ENCODE measurements around the gene MAPKAPK5. TPM values are rescaled to one million over a fixed set of nuclear protein-coding genes. Genes with fewer than 3 reads are reported as not detected.

Gene MAPKAPK5
- total RNA-seq, 1 experiment from 2014 or later: 78.2 TPM

Small RNAs within 50 kb of the gene (microRNA-seq; reads per million reads assigned to microRNA genes)
- not detected for gene MIR6761 (ENCODE audit: unreplicated experiment)

Other genes starting within 250 kb of the MAPKAPK5 start
- 17.2 and 24.3 TPM in 2 replicates for gene ATXN2, start 242.9 kb upstream of the MAPKAPK5 start, total RNA-seq (2014; rRNA removed)
- gene BRAP, start 156.3 kb upstream of the MAPKAPK5 start, total RNA-seq (2014; rRNA removed): 18.0 and 24.7 TPM in 2 replicates
- 21.8 and 27.4 TPM in 2 replicates for gene ACAD10, start 156.2 kb upstream of the MAPKAPK5 start, total RNA-seq (2014; rRNA removed)
- 0.35 and 2.0 TPM in 2 replicates for gene ALDH2, start 75.3 kb upstream of the MAPKAPK5 start, total RNA-seq (2014; rRNA removed)
- 4.4 and 5.6 TPM in 2 replicates for gene TMEM116, start 170.9 kb downstream of the MAPKAPK5 start, total RNA-seq (2014; rRNA removed)
- 90.2 and 97.2 TPM in 2 replicates for gene ERP29, start 171.2 kb downstream of the MAPKAPK5 start, total RNA-seq (2014; rRNA removed)